T47D (cell line): Measurements from ENCODE around the gene ZMAT3.

Experiments
- DNase-seq, 2 experiments: peaks; one replicate each; pipeline versions ENCODE4 v3.0.0 to v3.0.0-alpha.2; 2011 to 2012; ENCODE audit warnings: low read depth in 1 of 2, low spot score in 1 of 2
- JUND ChIP-seq: IDR thresholded peaks from 2 replicates; pipeline ENCODE4 v1.6.1; 2012; ENCODE audit warnings: low read depth
- in situ Hi-C: cut with HindIII; loops from 2 replicates; pipeline ENCODE4 v1.10.0; 2016; ENCODE audit warnings: low sequenced_read_pairs, low pct_unique_long_range_greater_than_20kb

ZMAT3 gene

GRCh38 chr3:179029096-179029495 is 42.5 kb downstream of the ZMAT3 start:
- in situ Hi-C loops: no loop called here

GRCh38 chr3:179028408-179028807 is 43.2 kb downstream of the ZMAT3 start:
- in situ Hi-C loops: no loop called here
- DNase-seq: no peak

More at GRCh38 chr3:179029096-179029495, 42.5 kb downstream of the ZMAT3 start:
- no peak for TF ChIP-seq JUND
- DNase-seq: no peak

GRCh38 chr3:179027326-179027900 is 44.2 kb downstream of the ZMAT3 start:
- in situ Hi-C loops: no loop called here
- DNase-seq: no peak
- no peak for TF ChIP-seq JUND

More at GRCh38 chr3:179028408-179028807, 43.2 kb downstream of the ZMAT3 start:
- no peak for TF ChIP-seq JUND

GRCh38 chr3:179026636-179027035 is 45.0 kb downstream of the ZMAT3 start:
- no peak for TF ChIP-seq JUND
- in situ Hi-C loops: no loop called here
- no peak for DNase-seq

- no peak for DNase-seq
- no peak for TF ChIP-seq JUND
- in situ Hi-C loops: loop anchor here (25.0 kb wide), 1 partner anchor 291 kb away; the partner anchor contains the start of gene ZNF639
These were observed 50.3 kb downstream of the ZMAT3 start for GRCh38 chr3:179021119-179021903.

GRCh38 chr3:179020112-179020511 is 51.5 kb downstream of the ZMAT3 start:
- no peak for TF ChIP-seq JUND
- DNase-seq: no peak
- in situ Hi-C loops: loop anchor here (25.0 kb wide), 1 partner anchor 292 kb away; the partner anchor contains the start of gene ZNF639

- DNase-seq: no peak
- in situ Hi-C loops: loop anchor here (25.0 kb wide), 1 partner anchor 293 kb away; the partner anchor contains the start of gene ZNF639
- TF ChIP-seq JUND: no peak
These were observed 52.8 kb downstream of the ZMAT3 start for GRCh38 chr3:179018808-179019207.

- in situ Hi-C loops: loop anchor here (25.0 kb wide), 1 partner anchor 295 kb away; the partner anchor contains the start of gene ZNF639
- no peak for DNase-seq
- no peak for TF ChIP-seq JUND
These were observed 54.5 kb downstream of the ZMAT3 start for GRCh38 chr3:179016979-179017670.

GRCh38 chr3:179015551-179016020 is 56.0 kb downstream of the ZMAT3 start:
- DNase-seq: peak; percentile 65 to 92
- no peak for TF ChIP-seq JUND
- in situ Hi-C loops: loop anchor here (25.0 kb wide), 1 partner anchor 297 kb away; the partner anchor contains the start of gene ZNF639

- in situ Hi-C loops: loop anchor here (25.0 kb wide), 1 partner anchor 307 kb away; the partner anchor contains the start of gene ZNF639
- DNase-seq: no peak
- TF ChIP-seq JUND: no peak
These were observed 65.9 kb downstream of the ZMAT3 start for GRCh38 chr3:179005706-179006105.

- no peak for DNase-seq
- TF ChIP-seq JUND: no peak
- in situ Hi-C loops: loop anchor here (25.0 kb wide), 1 partner anchor 307 kb away; the partner anchor contains the start of gene ZNF639
These were observed 66.4 kb downstream of the ZMAT3 start for GRCh38 chr3:179005213-179005612.

GRCh38 chr3:179000659-179001058 is 71.0 kb downstream of the ZMAT3 start:
- TF ChIP-seq JUND: no peak
- no peak for DNase-seq
- in situ Hi-C loops: loop anchor here (25.0 kb wide), 1 partner anchor 312 kb away; the partner anchor contains the start of gene ZNF639
